GM12801 (cell line): ENCODE results near the gene C8B.

Experiments
- TF ChIP-seq, protein P1 (sequence below): IDR thresholded peaks from one replicate; pipeline ENCODE4 v1.5.1; 2011; ENCODE audit warnings: control low read depth; ENCODE audit not compliant: insufficient read length; ENCODE audit errors: extremely low read depth

Gene C8B

GRCh38 chr1:56911098-56911938, 54.5 kb downstream of the C8B start:
- TF ChIP-seq, protein P1, sequence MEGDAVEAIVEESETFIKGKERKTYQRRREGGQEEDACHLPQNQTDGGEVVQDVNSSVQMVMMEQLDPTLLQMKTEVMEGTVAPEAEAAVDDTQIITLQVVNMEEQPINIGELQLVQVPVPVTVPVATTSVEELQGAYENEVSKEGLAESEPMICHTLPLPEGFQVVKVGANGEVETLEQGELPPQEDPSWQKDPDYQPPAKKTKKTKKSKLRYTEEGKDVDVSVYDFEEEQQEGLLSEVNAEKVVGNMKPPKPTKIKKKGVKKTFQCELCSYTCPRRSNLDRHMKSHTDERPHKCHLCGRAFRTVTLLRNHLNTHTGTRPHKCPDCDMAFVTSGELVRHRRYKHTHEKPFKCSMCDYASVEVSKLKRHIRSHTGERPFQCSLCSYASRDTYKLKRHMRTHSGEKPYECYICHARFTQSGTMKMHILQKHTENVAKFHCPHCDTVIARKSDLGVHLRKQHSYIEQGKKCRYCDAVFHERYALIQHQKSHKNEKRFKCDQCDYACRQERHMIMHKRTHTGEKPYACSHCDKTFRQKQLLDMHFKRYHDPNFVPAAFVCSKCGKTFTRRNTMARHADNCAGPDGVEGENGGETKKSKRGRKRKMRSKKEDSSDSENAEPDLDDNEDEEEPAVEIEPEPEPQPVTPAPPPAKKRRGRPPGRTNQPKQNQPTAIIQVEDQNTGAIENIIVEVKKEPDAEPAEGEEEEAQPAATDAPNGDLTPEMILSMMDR = no peak

DNA sequence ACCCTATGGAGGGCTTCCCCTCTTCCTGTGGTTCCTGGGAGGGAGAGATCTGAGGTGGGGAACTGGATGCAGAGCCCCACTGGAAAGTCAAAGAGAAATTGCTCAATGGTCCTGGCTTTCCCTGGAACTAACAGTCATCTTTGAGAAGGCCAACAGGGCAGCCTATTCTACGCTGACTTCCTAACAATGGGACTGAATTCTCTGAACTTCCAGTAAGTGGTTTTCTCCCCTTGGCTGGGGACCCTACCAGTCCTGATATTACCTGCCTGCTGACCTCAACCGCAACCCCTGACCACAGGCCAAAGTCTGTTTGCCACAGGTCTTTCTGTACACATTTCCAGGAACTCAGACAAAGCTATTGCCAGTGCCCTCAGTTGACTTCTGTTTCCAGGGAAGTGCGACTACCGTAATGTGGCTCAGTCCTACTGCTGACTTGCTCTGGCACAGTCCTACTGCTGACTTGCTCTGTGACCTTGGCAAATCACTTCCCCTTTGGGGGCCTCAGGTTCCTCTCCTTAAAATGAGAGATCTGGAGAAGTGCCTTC, 55.3 kb downstream of the C8B start:
- TF ChIP-seq, protein P1 = no peak

DNA sequence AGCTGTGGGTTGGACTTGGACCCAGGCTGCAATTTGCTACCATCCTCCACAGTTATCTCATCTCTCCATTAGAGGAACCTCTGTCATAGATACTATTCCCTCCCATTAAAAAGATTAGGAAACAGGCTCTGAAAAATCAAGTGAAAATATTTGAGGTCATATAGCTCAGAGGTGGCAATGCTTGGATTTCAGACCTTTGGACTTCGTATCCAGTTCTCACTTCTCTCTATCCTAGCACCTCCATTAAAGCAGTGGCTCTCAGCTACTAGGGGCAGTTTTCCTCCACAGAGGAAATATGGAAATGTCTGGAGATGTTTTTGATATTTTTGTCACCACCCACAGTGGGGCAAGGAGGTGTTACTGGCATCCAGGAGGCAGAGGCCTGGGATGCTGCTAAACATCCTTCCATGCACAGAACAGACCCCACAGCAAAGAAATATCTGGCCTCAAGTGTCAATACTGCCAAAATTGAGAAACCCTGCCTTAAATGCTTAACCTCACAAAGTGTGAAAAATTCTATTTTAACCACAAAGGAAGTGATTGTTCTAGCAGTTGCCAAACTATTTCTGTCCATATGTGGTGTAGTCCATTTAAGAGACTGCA, 57.1 kb downstream of the C8B start:
- TF ChIP-seq, protein P1 = no peak

- TF ChIP-seq, protein P1 = no peak
These were observed 60.1 kb downstream of the C8B start for GRCh38 chr1:56905667-56906066.

GRCh38 chr1:56904663-56905397, 61.0 kb downstream of the C8B start:
- TF ChIP-seq, protein P1 = no peak

DNA sequence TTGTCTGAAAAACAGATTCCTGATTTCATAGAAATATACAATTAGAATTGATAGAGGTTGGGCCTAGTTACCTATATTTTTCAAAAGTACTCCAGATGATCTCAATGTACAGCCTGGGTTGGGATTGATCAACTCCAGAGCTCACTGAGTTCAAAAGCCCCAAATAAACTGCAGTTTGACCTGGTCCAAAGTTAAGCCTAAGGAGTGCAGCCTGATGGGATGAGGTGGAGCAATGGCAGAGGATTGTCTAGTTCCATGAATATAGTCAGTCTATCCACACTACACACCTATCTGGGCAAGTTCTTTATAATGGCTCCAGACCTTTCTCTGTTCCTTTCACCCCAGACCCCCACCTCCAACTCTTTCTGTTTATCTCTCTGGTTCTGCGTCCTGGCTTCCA, 62.0 kb downstream of the C8B start:
- TF ChIP-seq, protein P1 = no peak

GRCh38 chr1:56901716-56902115, 64.1 kb downstream of the C8B start:
- TF ChIP-seq, protein P1 = no peak
